ENCODE results near the gene FER. TPM values are rescaled to one million over a fixed set of nuclear protein-coding genes. Genes with fewer than 3 reads are reported as not detected.

FER gene
- total and polyA plus RNA-seq, 2 of the 8 experiments (the other 6 are each of a cell fraction or from before 2014, with no cell fraction given): 1.3 to 15.8 TPM

- TF ChIP-seq ZNF274 (IDR thresholded peaks at IDR 0.05; ENCODE audit: borderline replicate concordance, extremely low read depth, low read length): no peak
- peak; percentile 90 for TF ChIP-seq CHD2 (IDR thresholded peaks at IDR 0.05; ENCODE audit: low read length)
- TF ChIP-seq TBP (IDR thresholded peaks at IDR 0.05; ENCODE audit: low read depth, low read length): peak; percentile 89
- no peak for TF ChIP-seq RNF2 (IDR thresholded peaks at IDR 0.05; ENCODE audit: borderline replicate concordance, low read depth, low read length, missing control alignments, poor library complexity, severe bottlenecking)
- no peak for TF ChIP-seq EZH2 (IDR thresholded peaks at IDR 0.05; ENCODE audit: low read depth, low read length, severe bottlenecking)
- TF ChIP-seq CTCF (IDR thresholded peaks at IDR 0.05; ENCODE audit: control extremely low read depth in 1 of 3, insufficient read depth in 1 of 3, low read depth in 1 of 3, low read length in 3 of 3): peak; percentile 16 to 20 (median 19); a peak in 3 of 4 replicates
- peak; percentile 90 for TF ChIP-seq USF2 (IDR thresholded peaks at IDR 0.05; ENCODE audit: low read length)
- TF ChIP-seq KDM5A (IDR thresholded peaks at IDR 0.05; ENCODE audit: low read length): no peak
- peak; percentile 86 for TF ChIP-seq ASH2L (IDR thresholded peaks at IDR 0.05; ENCODE audit: low read length)
- TF ChIP-seq EGR1 (IDR thresholded peaks at IDR 0.05; ENCODE audit: borderline replicate concordance, low read depth, low read length): no peak
- peak; percentile 98 for TF ChIP-seq PHF8 (conservative IDR thresholded peaks at IDR 0.05; ENCODE audit: low read depth, low read length)
- TF ChIP-seq SAP30 (IDR thresholded peaks at IDR 0.05; ENCODE audit: insufficient read depth, insufficient replicate concordance, low read length): no peak
- TF ChIP-seq GTF2F1 (IDR thresholded peaks at IDR 0.05; ENCODE audit: borderline replicate concordance, low read depth, low read length): no peak
- TF ChIP-seq RBBP5 (IDR thresholded peaks at IDR 0.05; ENCODE audit: borderline replicate concordance, low read depth, low read length): no peak
- no peak for TF ChIP-seq CBX8 (IDR thresholded peaks at IDR 0.05; ENCODE audit: borderline replicate concordance, low read depth, low read length)
- no peak for TF ChIP-seq SRF (IDR thresholded peaks at IDR 0.05; ENCODE audit: low read depth, low read length)
- no peak for TF ChIP-seq FOSL1 (IDR thresholded peaks at IDR 0.05; ENCODE audit: insufficient read depth, low read depth, low read length)
- no peak for TF ChIP-seq CHD1 (IDR thresholded peaks at IDR 0.05; ENCODE audit: low read depth, low read length)
- TF ChIP-seq SUZ12 (IDR thresholded peaks at IDR 0.05; ENCODE audit: low read length): no peak
- no peak for TF ChIP-seq HDAC2 (IDR thresholded peaks at IDR 0.05; ENCODE audit: borderline replicate concordance in 1 of 2, low read depth in 2 of 2, low read length in 2 of 2)
These were observed 867 bp downstream of the FER start (continued) for GRCh38 chr5:108748401-108749127.
